ENCODE measurements around the gene OR10AD1. TPM values are rescaled to one million over a fixed set of nuclear protein-coding genes. Genes with fewer than 3 reads are reported as not detected.
"Not testable (repeated sequence)": the region's sequence is repeated elsewhere in the genome, so short reads cannot be mapped to it uniquely, and the experiment has no call there.

Gene OR10AD1
- polyA plus RNA-seq, 1 of the 3 experiments (the other 2 are of a cell fraction): not detected

- H3K9ac ChIP-seq: no peak overlapping the region
- no peak overlapping the region for H3K4me3 ChIP-seq (ENCODE audit: low read depth in 2 of 2, low read length in 1 of 2)
- H3K27me3 ChIP-seq (ENCODE audit: insufficient read depth): no peaks in the 10 kb centered on the region
- H3K9me3 ChIP-seq: no peaks in the 10 kb centered on the region
- CTCF ChIA-PET: interaction anchor here (1.2 kb wide), 1 partner anchor 383 kb away, joined by 3 read pairs; no protein-coding TSS in a partner anchor
- no peak overlapping the region for H3K4me2 ChIP-seq
- no peak for DNase-seq
- POLR2A ChIA-PET: no interaction called here
- no peak overlapping the region for H2AFZ ChIP-seq (ENCODE audit: low read depth)
- H4K20me1 ChIP-seq (ENCODE audit: insufficient read depth): no peaks in the 10 kb centered on the region
- WGBS (ENCODE audit: low lambda C conversion rate): 24% methylated on average over 4 of the region's 4 CpGs
- H3K4me1 ChIP-seq (ENCODE audit: control insufficient read depth in 1 of 2, insufficient read depth in 2 of 2, low read depth in 1 of 2, low read length in 1 of 2): no peaks in the 10 kb centered on the region
- no peaks in the 10 kb centered on the region for H3K9me2 ChIP-seq
- H3K36me3 ChIP-seq (replicated peaks in 1 of 2; ENCODE audit: control insufficient read depth in 1 of 2, insufficient read depth in 2 of 2, low read length in 1 of 2): no peaks in the 10 kb centered on the region
- H3K27ac ChIP-seq (ENCODE audit: low read depth in 2 of 2, low read length in 1 of 2): no peak overlapping the region
- no peaks in the 10 kb centered on the region for H3F3A ChIP-seq (replicated peaks; ENCODE audit: insufficient read depth)
- TF ChIP-seq YY1 (IDR thresholded peaks at IDR 0.05; ENCODE audit: low read depth) (no peak), TAF1 (IDR thresholded peaks at IDR 0.05; ENCODE audit: borderline replicate concordance, low read depth, low read length) (no peak), MEF2A (IDR thresholded peaks at IDR 0.05; ENCODE audit: borderline replicate concordance, low read depth) (no peak), PBX3 (IDR thresholded peaks at IDR 0.05) (no peak), FOSL2 (IDR thresholded peaks at IDR 0.05; ENCODE audit: borderline replicate concordance, low read depth) (no peak), TCF12 (IDR thresholded peaks at IDR 0.05) (no peak), FOXM1 (IDR thresholded peaks at IDR 0.05; ENCODE audit: low read depth) (no peak), CHD2 (IDR thresholded peaks at IDR 0.05; ENCODE audit: low read length, partially characterized antibody) (no peak), NFIC (IDR thresholded peaks at IDR 0.05; ENCODE audit: borderline replicate concordance) (no peak), TEAD4 (IDR thresholded peaks at IDR 0.05; ENCODE audit: borderline replicate concordance, insufficient read depth) (no peak), CTCF (IDR thresholded peaks at IDR 0.05) (no peak), RAD21 (IDR thresholded peaks at IDR 0.05; ENCODE audit: low read length) (no peak), NRF1 (IDR thresholded peaks at IDR 0.05; ENCODE audit: low read depth, low read length) (no peak), GABPA (IDR thresholded peaks at IDR 0.05; ENCODE audit: low read depth) (no peak), USF2 (IDR thresholded peaks at IDR 0.05; ENCODE audit: borderline replicate concordance, low read depth, low read length) (no peak), FOXJ3 (CRISPR knock-in tag; IDR thresholded peaks at IDR 0.05) (no peak), EZH2phosphoT487 (IDR thresholded peaks at IDR 0.05; ENCODE audit: borderline replicate concordance, low read depth) (no peak), SIN3A (IDR thresholded peaks at IDR 0.05; ENCODE audit: borderline replicate concordance, low read depth, low read length) (no peak), ELF1 (IDR thresholded peaks at IDR 0.05) (no peak), ZBTB33 (IDR thresholded peaks at IDR 0.05; ENCODE audit: borderline replicate concordance, low read depth) (no peak)
- H3K79me2 ChIP-seq (ENCODE audit: insufficient read depth): no peaks in the 10 kb centered on the region
Measured at GRCh38 chr12:48235796-48236333, 32.8 kb upstream of the OR10AD1 start.

- CTCF ChIA-PET: interaction anchor here (1.2 kb wide), 1 partner anchor 66 kb away, joined by 3 read pairs; no protein-coding TSS in a partner anchor
- H2AFZ ChIP-seq (ENCODE audit: low read depth); H4K20me1 ChIP-seq (ENCODE audit: insufficient read depth); POLR2A ChIA-PET; H3K4me1 ChIP-seq (ENCODE audit: control insufficient read depth in 1 of 2, insufficient read depth in 2 of 2, low read depth in 1 of 2, low read length in 1 of 2); H3K9me2 ChIP-seq; H3F3A ChIP-seq (replicated peaks; ENCODE audit: insufficient read depth); H3K9ac ChIP-seq; DNase-seq; H3K4me3 ChIP-seq (ENCODE audit: low read depth in 2 of 2, low read length in 1 of 2); H3K27me3 ChIP-seq (ENCODE audit: insufficient read depth); H3K36me3 ChIP-seq (replicated peaks in 1 of 2; ENCODE audit: control insufficient read depth in 1 of 2, insufficient read depth in 2 of 2, low read length in 1 of 2); H3K4me2 ChIP-seq; H3K27ac ChIP-seq (ENCODE audit: low read depth in 2 of 2, low read length in 1 of 2); H3K9me3 ChIP-seq; H3K79me2 ChIP-seq (ENCODE audit: insufficient read depth): not testable (repeated sequence)
- WGBS (ENCODE audit: low lambda C conversion rate): 70% methylated on average over 2 of the region's 2 CpGs
Measured at GRCh38 chr12:48231169-48231958, 28.3 kb upstream of the OR10AD1 start.

Measured in SK-N-SH (cell line).